Subcutaneous preadipocyte (primary cell): Measurements from ENCODE around the gene OR2T6. TPM values are rescaled to one million over a fixed set of nuclear protein-coding genes. Genes with fewer than 3 reads are reported as not detected.

ENCODE experiments used
- total RNA-seq: library from RNA; depleted of rRNA; stranded (reverse); fragments of >200 nt; gene quantifications from 2 replicates; pipeline ENCODE4 v1.2.3, GENCODE V29; 2012

Gene OR2T6
- total RNA-seq = not detected in 2 replicates

DNA sequence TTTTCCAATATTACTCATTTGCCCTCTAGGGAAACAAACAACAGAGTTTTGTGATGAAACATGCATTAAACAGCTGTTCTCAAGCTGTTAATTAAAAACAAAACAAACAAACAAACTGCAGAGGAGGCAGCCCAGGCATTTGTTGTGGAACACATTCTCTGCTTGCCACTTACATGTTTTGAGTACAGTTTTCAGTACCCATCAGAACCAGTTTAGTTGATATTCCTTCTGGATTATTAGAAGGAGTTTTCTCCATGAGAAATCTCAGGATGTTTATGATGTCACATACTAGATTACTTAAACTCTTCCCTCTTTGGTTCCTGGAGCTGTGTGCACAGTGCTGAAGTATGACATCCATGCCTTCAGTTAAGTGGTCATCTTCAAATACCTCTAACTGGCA lies at the start of gene OR2T6:
OR2T6 (plus strand) TSS at position 301 of the 400 bp plus-strand sequence. CDS start 11,863 bp downstream, outside the sequence.

GRCh38 chr1:248348475-248348874 lies 27.1 kb upstream of the OR2T6 start, which contains the start of gene OR14C36:
Gene OR14C36, plus strand, starts transcription at chr1:248348775. Its CDS starts 0 bp downstream, at chr1:248348775.

DNA sequence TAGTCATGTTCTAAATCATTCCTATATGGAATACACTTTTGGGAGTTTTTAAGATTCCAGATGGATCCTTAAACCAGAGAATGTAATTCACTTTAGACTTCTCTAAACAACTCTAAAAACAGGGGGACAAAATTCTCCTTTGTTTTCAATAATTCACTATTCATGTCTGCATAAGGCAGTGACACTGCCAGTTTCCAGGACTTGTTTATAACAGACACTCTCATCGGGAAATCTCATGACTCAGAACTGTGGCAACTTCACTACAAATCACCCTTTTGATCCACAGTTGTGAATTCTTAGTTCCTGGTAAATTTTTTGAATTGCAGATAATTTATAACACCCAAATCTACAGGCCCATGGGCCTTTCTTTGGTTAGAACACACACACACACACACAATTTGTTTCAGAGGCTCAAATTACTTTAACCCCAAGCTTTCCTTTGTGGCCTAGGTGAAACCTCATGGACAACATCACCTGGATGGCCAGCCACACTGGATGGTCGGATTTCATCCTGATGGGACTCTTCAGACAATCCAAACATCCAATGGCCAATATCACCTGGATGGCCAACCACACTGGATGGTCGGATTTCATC lies 14.3 kb upstream of the OR2T6 start, which contains the start of gene OR2T4:
OR2T4 (plus strand) TSS at position 545 of the 595 bp plus-strand sequence; CDS start at position 545, 0 bp downstream.

DNA sequence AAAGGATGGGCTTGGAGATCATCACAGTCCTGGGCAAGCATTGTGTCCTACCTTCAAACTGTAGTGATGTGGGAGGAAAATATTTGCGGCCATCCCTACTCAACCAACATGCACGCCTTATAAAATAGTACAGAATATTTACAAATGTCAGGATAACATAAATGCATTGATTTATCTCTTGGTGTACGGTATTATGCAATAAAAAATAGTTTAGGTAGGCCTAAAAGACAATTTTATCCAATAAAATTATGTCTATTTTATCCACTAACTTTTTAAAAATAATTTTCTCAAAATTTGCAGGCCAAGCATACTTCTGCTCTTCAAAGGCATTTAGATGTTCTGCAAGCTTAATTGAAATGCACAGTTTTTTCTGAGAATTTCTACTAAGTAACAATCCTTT lies 27.2 kb downstream of the OR2T6 start, which contains the start of gene OR2T1:
OR2T1 (plus strand) TSS at position 301 of the 400 bp plus-strand sequence. CDS start 3,100 bp downstream, outside the sequence.

Other genes with a start within 250 kb of the OR2T6 start
- gene OR2M5, start 230.6 kb upstream of the OR2T6 start, total RNA-seq = not detected in 2 replicates
- gene OR2M2, start 200.9 kb upstream of the OR2T6 start, total RNA-seq = not detected in 2 replicates
- gene OR2M3, start 178.5 kb upstream of the OR2T6 start, total RNA-seq = not detected in 2 replicates
- not detected in 2 replicates for gene OR2M4, start 144.3 kb upstream of the OR2T6 start, total RNA-seq
- gene OR2T33, start 97.8 kb upstream of the OR2T6 start, total RNA-seq = not detected in 2 replicates
- not detected in 2 replicates for gene OR2T12, start 72.3 kb upstream of the OR2T6 start, total RNA-seq
- not detected in 2 replicates for gene OR2M7, start 51.2 kb upstream of the OR2T6 start, total RNA-seq
- gene OR14C36, start 27.0 kb upstream of the OR2T6 start, total RNA-seq = not detected in 2 replicates
- gene OR2T4, start 14.1 kb upstream of the OR2T6 start, total RNA-seq = not detected in 2 replicates
- gene OR2T1, start 27.3 kb downstream of the OR2T6 start, total RNA-seq = not detected in 2 replicates
- gene OR2T2, start 69.9 kb downstream of the OR2T6 start, total RNA-seq = not detected in 2 replicates
- not detected in 2 replicates for gene OR2T3, start 97.6 kb downstream of the OR2T6 start, total RNA-seq
- gene OR2T5, start 112.8 kb downstream of the OR2T6 start, total RNA-seq = not detected in 2 replicates
- not detected in 2 replicates for gene OR2G6, start 132.3 kb downstream of the OR2T6 start, total RNA-seq
- gene OR2T29, start 187.0 kb downstream of the OR2T6 start, total RNA-seq = not detected in 2 replicates
- gene OR2T34, start 199.0 kb downstream of the OR2T6 start, total RNA-seq = not detected in 2 replicates
- gene OR2T10, start 222.0 kb downstream of the OR2T6 start, total RNA-seq = not detected in 2 replicates